IMR-90 (cell line): ENCODE results near the gene CEP104. TPM values are rescaled to one million over a fixed set of nuclear protein-coding genes. Genes with fewer than 3 reads are reported as not detected.

Source experiments
- ATAC-seq: fragments of 200-7000 bp; cut with Tn5 transposase; 2 replicates; pipeline ENCODE4 v1.9.1; 2020; ENCODE audit warnings: low read depth, mild to moderate bottlenecking, moderate library complexity
- BruUV-seq: library from RNA; stranded (reverse); fragments of 400-500 nt; replicated peaks from 2 replicates; lab custom pipeline; 2021; lab: Mats Ljungman, UMichigan
- CTCF ChIA-PET: fragments of 300-600 bp; formaldehyde crosslinking; extraction: SDS; loops from one replicate; lab custom pipeline; 2021; ENCODE audit warnings: antibody characterized with exemption; lab: Yijun Ruan, JAX
- POLR2A ChIA-PET: fragments of 300-600 bp; sonication (Branson Sonifier 250); formaldehyde crosslinking; loops from one replicate; lab custom pipeline; 2022; ENCODE audit warnings: antibody characterized with exemption; ENCODE audit not compliant: unreplicated experiment; lab: Charles Lee
- DNase-seq: peaks from one replicate; pipeline ENCODE4 v3.0.0; 2013
- H2AFZ ChIP-seq: replicated peaks from 2 replicates; pipeline ENCODE3; 2013; ENCODE audit warnings: low read length, mild to moderate bottlenecking; ENCODE audit not compliant: poor library complexity
- H2AK5ac ChIP-seq: 2 replicates; pipeline ENCODE4 v1.6.1; 2013; ENCODE audit warnings: low read depth, low read length, inconsistent platforms
- H2AK9ac ChIP-seq: replicated peaks from 2 replicates; pipeline ENCODE3; 2013; ENCODE audit warnings: mild to moderate bottlenecking, low read depth, low read length, moderate library complexity; ENCODE audit not compliant: poor library complexity
- H2BK120ac ChIP-seq: 2 replicates; pipeline ENCODE4 v1.6.1; 2013; ENCODE audit warnings: low read depth, low read length, inconsistent platforms
- H2BK15ac ChIP-seq: 3 replicates; pipeline ENCODE4 v1.6.1; 2013; ENCODE audit warnings: low read depth, low read length, inconsistent platforms
- H2BK20ac ChIP-seq: 2 replicates; pipeline ENCODE4 v1.6.1; 2013; ENCODE audit warnings: low read depth, mild to moderate bottlenecking, inconsistent platforms, low read length, moderate library complexity
- H2BK5ac ChIP-seq: 2 replicates; pipeline ENCODE4 v1.6.1; 2013; ENCODE audit warnings: mild to moderate bottlenecking, low read depth, low read length, inconsistent platforms; ENCODE audit not compliant: poor library complexity, severe bottlenecking
- H3K14ac ChIP-seq: replicated peaks from 2 replicates; pipeline ENCODE4 v1.6.1; 2013; ENCODE audit warnings: low read depth, low read length, inconsistent platforms
- H3K18ac ChIP-seq: 2 replicates; pipeline ENCODE4 v1.6.1; 2013; ENCODE audit warnings: low read depth, low read length, control low read depth
- H3K23ac ChIP-seq: 2 replicates; pipeline ENCODE4 v1.6.1; 2013; ENCODE audit warnings: low read depth, low read length, inconsistent platforms
- H3K27ac ChIP-seq: 2 replicates; pipeline ENCODE4 v1.5.1; 2013; ENCODE audit warnings: mild to moderate bottlenecking, control low read depth, low read length; ENCODE audit not compliant: insufficient read depth
- H3K27me3 ChIP-seq: 2 replicates; pipeline ENCODE4 v1.6.1; 2013; ENCODE audit warnings: low read length; ENCODE audit not compliant: control insufficient read depth, insufficient read depth
- H3K36me3 ChIP-seq: 2 replicates; pipeline ENCODE4 v1.6.1; 2013; ENCODE audit warnings: low read length, mixed read lengths; ENCODE audit not compliant: control insufficient read depth, insufficient read depth
- H3K4ac ChIP-seq: 2 replicates; pipeline ENCODE4 v1.6.1; 2013; ENCODE audit warnings: low read depth, low read length, inconsistent platforms
- H3K4me1 ChIP-seq: 2 replicates; pipeline ENCODE4 v1.6.1; 2013; ENCODE audit warnings: low read length, mixed read lengths; ENCODE audit not compliant: control insufficient read depth, insufficient read depth
- H3K4me2 ChIP-seq: 2 replicates; pipeline ENCODE4 v1.6.1; 2013; ENCODE audit warnings: low read depth, mild to moderate bottlenecking, control low read depth, low read length, moderate library complexity
- H3K4me3 ChIP-seq: 2 replicates; pipeline ENCODE4 v1.5.1; 2013; ENCODE audit warnings: low read depth, mild to moderate bottlenecking, control low read depth, low read length, moderate library complexity; ENCODE audit not compliant: insufficient read depth
- H3K56ac ChIP-seq: 2 replicates; pipeline ENCODE4 v1.6.1; 2013; ENCODE audit warnings: low read length, inconsistent platforms; ENCODE audit not compliant: insufficient read depth; ENCODE audit errors: extremely low read depth
- H3K79me1 ChIP-seq, 2 experiments: 2 replicates each; pipeline ENCODE4 v1.6.1; 2013; ENCODE audit warnings: low read length in 2 of 2, inconsistent platforms in 1 of 2, low read depth in 1 of 2
- H3K9ac ChIP-seq: 2 replicates; pipeline ENCODE4 v1.6.1; 2013; ENCODE audit warnings: low read depth, low read length, control low read depth
- H3K9me1 ChIP-seq: 2 replicates; pipeline ENCODE4 v1.6.1; 2013; ENCODE audit warnings: low read length, inconsistent platforms; ENCODE audit not compliant: insufficient read depth
- H3K9me3 ChIP-seq: 2 replicates; pipeline ENCODE4 v1.6.1; 2013; ENCODE audit warnings: low read length; ENCODE audit not compliant: control insufficient read depth, insufficient read depth
- H4K20me1 ChIP-seq: 2 replicates; pipeline ENCODE4 v1.6.1; 2013; ENCODE audit warnings: low read length, inconsistent platforms; ENCODE audit not compliant: insufficient read depth
- H4K5ac ChIP-seq: 2 replicates; pipeline ENCODE4 v1.6.1; 2013; ENCODE audit warnings: mild to moderate bottlenecking, low read depth, low read length, control low read depth
- H4K8ac ChIP-seq, 2 experiments: 2 replicates each; pipeline ENCODE4 v1.6.1; 2013; ENCODE audit warnings: low read depth in 2 of 2, low read length in 2 of 2, control low read depth in 1 of 2, inconsistent platforms in 1 of 2
- H4K91ac ChIP-seq: 2 replicates; pipeline ENCODE4 v1.6.1; 2013; ENCODE audit warnings: low read depth, low read length, inconsistent platforms; ENCODE audit not compliant: insufficient read depth
- BHLHE40 ChIP-seq: fragments of 150-350 bp; IDR thresholded peaks from 2 replicates; pipeline ENCODE4 v1.6.1; 2016; ENCODE audit warnings: mild to moderate bottlenecking, low read depth, low read length
- CEBPB ChIP-seq: IDR thresholded peaks from 2 replicates; pipeline ENCODE4 v1.6.1; 2012; ENCODE audit warnings: low read depth, low read length, improper control_type of control experiment
- ELK1 ChIP-seq: fragments of 150-350 bp; IDR thresholded peaks from 2 replicates; pipeline ENCODE4 v1.6.1; 2016; ENCODE audit warnings: low read depth, mild to moderate bottlenecking, low read length, moderate library complexity, borderline replicate concordance
- MXI1 ChIP-seq: IDR thresholded peaks from 2 replicates; pipeline ENCODE4 v1.6.1; 2012; ENCODE audit warnings: low read depth, mild to moderate bottlenecking, low read length, moderate library complexity, borderline replicate concordance
- POLR2A ChIP-seq: IDR thresholded peaks from 2 replicates; pipeline ENCODE4 v1.6.1; 2012; ENCODE audit warnings: mild to moderate bottlenecking, low read depth, low read length
- RAD21 ChIP-seq: IDR thresholded peaks from 2 replicates; pipeline ENCODE4 v1.6.1; 2012; ENCODE audit warnings: low read length, improper control_type of control experiment
- WGBS, 2 experiments: methylation state at CpG; one replicate each; pipeline versions ENCODE4 v1.1.5 to v1.1.7; 2013; ENCODE audit warnings: missing lambda C conversion rate in 2 of 2; ENCODE audit not compliant: insufficient read length in 1 of 2; ENCODE audit errors: extremely low coverage in 2 of 2; 5-methylcytosine and 5-hydroxymethylcytosine counted together
- dilution Hi-C: fragments of 300-500 bp; cut with HindIII; formaldehyde crosslinking; loops from one replicate; pipeline ENCODE4 v1.14.3; 2018; ENCODE audit warnings: low sequenced_read_pairs; ENCODE audit not compliant: unreplicated experiment
- in situ Hi-C: fragments of 300-500 bp; cut with MboI; formaldehyde crosslinking; loops from 3 replicates; pipeline ENCODE4 v1.14.3; 2019; ENCODE audit warnings: low sequenced_read_pairs, inconsistent platforms, mixed read lengths
- intact Hi-C: fragments of 100-400 bp; cut with micrococcal nuclease; formaldehyde crosslinking; loops from 2 replicates; pipeline ENCODE4 v1.10.0; 2022
- polyA plus RNA-seq, 3 experiments: library from polyadenylated mRNA; depleted of rRNA; stranded (reverse); fragments of >200 nt; gene quantifications; 2 replicates each; pipeline ENCODE4 v1.2.3, GENCODE V29; 2012; ENCODE audit warnings: low replicate concordance in 1 of 3
- total RNA-seq: library from RNA; depleted of rRNA; stranded (reverse); fragments of >200 nt; gene quantifications from 2 replicates; pipeline ENCODE4 v1.2.3, GENCODE V29; 2012

CEP104 gene
- total and polyA plus RNA-seq, 2 of the 4 experiments (the other 2 are of a cell fraction) = 14.3 to 17.5 TPM

GRCh38 chr1:3886691-3887090 lies 29.7 kb upstream of the CEP104 start:
- CTCF ChIA-PET = no interaction called here
- BruUV-seq = no TSS peak

More at GRCh38 chr1:3886691-3887090, 29.7 kb upstream of the CEP104 start:
- ATAC-seq (no peak), DNase-seq (no peak)
- Histone ChIP-seq H3K9me1 (no peaks in the 10 kb centered on the region; the same call in 1 of the 2 replicates), H4K20me1 (no peaks in the 10 kb centered on the region), H3K4me2 (no peak overlapping the region), H3K18ac (no peak overlapping the region), H3K4me3 (no peak overlapping the region), H3K4me1 (no peaks in the 10 kb centered on the region), H2AFZ (no peak overlapping the region), H4K91ac (no peak overlapping the region), H2BK15ac (no peak overlapping the region), H2BK5ac (no peak overlapping the region), H3K56ac (no peak overlapping the region), H4K8ac (no peak overlapping the region), H3K36me3 (peaks cover 40% of the 10 kb centered on the region), H2BK120ac (no peak overlapping the region), H2AK5ac (no peak overlapping the region), H3K9ac (no peak overlapping the region), H3K27ac (no peak overlapping the region), H3K23ac (no peak overlapping the region), H3K9me3 (no peaks in the 10 kb centered on the region), H3K79me1 (peaks cover 4 to 5% of the 10 kb centered on the region in 2 experiments; a peak in 3 of 4 replicates), H4K5ac (no peak overlapping the region), H2AK9ac (no peak overlapping the region), H2BK20ac (no peak overlapping the region), H3K14ac (no peak overlapping the region), H3K27me3 (no peaks in the 10 kb centered on the region), H3K4ac (no peak overlapping the region)
- 83% methylated on average over 3 of the region's 8 CpGs; no CpG with 5 or more reads in 1 of the 2 experiments for WGBS, 2 experiments
- intact Hi-C loops = no loop called here
- TF ChIP-seq ELK1 (no peak), CEBPB (no peak), POLR2A (no peak), RAD21 (no peak), BHLHE40 (no peak), MXI1 (no peak)
- POLR2A ChIA-PET = no interaction called here
- in situ Hi-C loops = no loop called here
- dilution Hi-C loops = no loop called here
